ENCODE measurements around the gene PIKFYVE. TPM values are rescaled to one million over a fixed set of nuclear protein-coding genes. Genes with fewer than 3 reads are reported as not detected.

Gene PIKFYVE
- total RNA-seq, 1 donor from 2014 or later = 51.6 TPM

DNA sequence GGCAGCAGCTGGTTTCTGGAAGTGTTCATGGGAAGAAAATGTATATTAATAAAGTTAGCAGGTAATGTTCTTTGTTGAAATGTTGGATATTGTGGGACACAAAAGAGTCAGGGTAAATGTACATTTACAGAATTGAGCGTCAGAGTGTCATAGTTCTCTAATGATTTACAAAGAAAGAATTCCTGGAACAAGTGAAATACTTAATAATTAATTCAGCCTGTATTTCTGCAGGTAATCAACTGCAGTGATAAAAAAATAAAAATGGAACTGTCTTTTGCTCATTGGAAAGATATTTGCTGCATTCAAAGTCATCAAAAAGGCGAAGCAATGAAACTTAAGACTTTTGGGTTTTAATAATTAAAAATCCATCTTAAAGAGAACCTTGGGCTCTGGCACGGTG, 113.1 kb downstream of the PIKFYVE start:
- Histone ChIP-seq H3F3A (ENCODE audit: low read depth) (peaks cover 13% of the 10 kb centered on the region), H3K27ac (no peak overlapping the region), H3K36me3 (no peaks in the 10 kb centered on the region), H3K79me2 (ENCODE audit: low read depth) (no peaks in the 10 kb centered on the region), H3K4me3 (no peak overlapping the region), H4K20me1 (ENCODE audit: low read depth) (no peaks in the 10 kb centered on the region), H3K9ac (no peak overlapping the region), H3K4me1 (peaks cover 13% of the 10 kb centered on the region), H3K4me2 (no peak overlapping the region), H2AFZ (replicated peaks) (no peak overlapping the region), H3K27me3 (no peaks in the 10 kb centered on the region), H3K9me3 (ENCODE audit: low read depth) (no peaks in the 10 kb centered on the region)
- Mint-ChIP-seq H3K4me3 (no peak overlapping the region), H3K27ac (no peak overlapping the region), H3K4me1 (peaks cover 11% of the 10 kb centered on the region), H3K27me3 (ENCODE audit: insufficient read depth, low read depth) (peaks cover 4% of the 10 kb centered on the region), H3K36me3 (no peaks in the 10 kb centered on the region), H3K9me3 (peaks cover 16% of the 10 kb centered on the region)
- DNase-seq (ENCODE audit: low spot score) = no peak
- TF ChIP-seq CTCF (IDR thresholded peaks at IDR 0.05) = no peak
- TF ChIP-seq EZH2 (IDR thresholded peaks at IDR 0.05) = no peak
- TF ChIP-seq EZH2phosphoT487 (IDR thresholded peaks at IDR 0.05) = no peak

- no peaks in the 10 kb centered on the region for H3K4me1 ChIP-seq
- no peaks in the 10 kb centered on the region for H3K79me2 ChIP-seq (ENCODE audit: low read depth)
- Mint-ChIP-seq H3K9me3 (peaks cover 2% of the 10 kb centered on the region), H3K27me3 (ENCODE audit: insufficient read depth, low read depth) (no peaks in the 10 kb centered on the region), H3K4me1 (peaks cover 2% of the 10 kb centered on the region), H3K27ac (no peak overlapping the region), H3K36me3 (no peaks in the 10 kb centered on the region), H3K4me3 (no peak overlapping the region)
- TF ChIP-seq EZH2 (IDR thresholded peaks at IDR 0.05) (no peak), CTCF (IDR thresholded peaks at IDR 0.05) (no peak), EZH2phosphoT487 (IDR thresholded peaks at IDR 0.05) (no peak)
- no peak overlapping the region for H3K4me2 ChIP-seq
- H3K9me3 ChIP-seq (ENCODE audit: low read depth) = no peaks in the 10 kb centered on the region
- H4K20me1 ChIP-seq (ENCODE audit: low read depth) = no peaks in the 10 kb centered on the region
- H3K27me3 ChIP-seq = no peaks in the 10 kb centered on the region
- H3K36me3 ChIP-seq = no peaks in the 10 kb centered on the region
- H3K9ac ChIP-seq = no peak overlapping the region
- no peaks in the 10 kb centered on the region for H3F3A ChIP-seq (ENCODE audit: low read depth)
- no peak overlapping the region for H2AFZ ChIP-seq (replicated peaks)
- no peak for DNase-seq (ENCODE audit: low spot score)
- no peak overlapping the region for H3K4me3 ChIP-seq
- H3K27ac ChIP-seq = no peak overlapping the region
Measured at GRCh38 chr2:208384637-208385036, 118.6 kb downstream of the PIKFYVE start.

GRCh38 chr2:208386541-208386940, 120.5 kb downstream of the PIKFYVE start:
- no peaks in the 10 kb centered on the region for H3K9me3 ChIP-seq (ENCODE audit: low read depth)
- no peaks in the 10 kb centered on the region for H3F3A ChIP-seq (ENCODE audit: low read depth)
- no peaks in the 10 kb centered on the region for H3K79me2 ChIP-seq (ENCODE audit: low read depth)
- peaks cover 2% of the 10 kb centered on the region for H3K4me1 Mint-ChIP-seq
- no peak overlapping the region for H3K4me3 ChIP-seq
- H3K9ac ChIP-seq = no peak overlapping the region
- no peaks in the 10 kb centered on the region for H3K36me3 ChIP-seq
- H3K27ac ChIP-seq = no peak overlapping the region
- DNase-seq (ENCODE audit: low spot score) = no peak
- no peak for TF ChIP-seq EZH2phosphoT487 (IDR thresholded peaks at IDR 0.05)
- no peaks in the 10 kb centered on the region for H3K4me1 ChIP-seq
- no peaks in the 10 kb centered on the region for H4K20me1 ChIP-seq (ENCODE audit: low read depth)
- H3K36me3 Mint-ChIP-seq = no peaks in the 10 kb centered on the region
- no peak overlapping the region for H3K4me3 Mint-ChIP-seq
- H3K9me3 Mint-ChIP-seq = no peaks in the 10 kb centered on the region
- H3K27me3 ChIP-seq = no peaks in the 10 kb centered on the region
- H2AFZ ChIP-seq (replicated peaks) = no peak overlapping the region
- H3K27me3 Mint-ChIP-seq (ENCODE audit: insufficient read depth, low read depth) = peaks cover 3% of the 10 kb centered on the region
- H3K4me2 ChIP-seq = no peak overlapping the region
- no peak overlapping the region for H3K27ac Mint-ChIP-seq

DNA sequence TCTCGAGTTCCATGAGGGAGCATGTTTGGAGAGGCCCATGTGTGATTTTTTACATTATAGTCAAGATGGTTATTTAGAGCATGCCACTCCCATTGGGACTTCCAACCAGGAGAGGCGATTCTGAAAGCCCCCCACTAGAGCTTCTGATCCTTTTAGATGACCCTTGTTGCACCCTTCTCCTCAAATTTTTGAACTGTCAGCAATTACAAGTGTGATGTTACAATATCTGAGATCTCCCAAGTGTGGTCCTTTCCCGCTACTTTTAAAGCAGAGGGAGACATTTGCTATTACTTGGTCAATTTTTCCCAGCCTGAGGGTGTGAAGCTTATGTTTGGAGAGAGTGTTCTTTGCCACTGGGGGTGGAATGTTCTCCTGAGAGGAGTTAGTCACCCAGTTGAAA, 123.9 kb downstream of the PIKFYVE start:
- H3K27me3 Mint-ChIP-seq (ENCODE audit: insufficient read depth, low read depth) = peaks cover 5% of the 10 kb centered on the region
- no peaks in the 10 kb centered on the region for H3K36me3 ChIP-seq

More for the DNA sequence above, 123.9 kb downstream of the PIKFYVE start:
- no peaks in the 10 kb centered on the region for H3K4me1 ChIP-seq
- Mint-ChIP-seq H3K9me3 (peaks cover 12% of the 10 kb centered on the region), H3K4me3 (no peak overlapping the region), H3K4me1 (peaks cover 2% of the 10 kb centered on the region), H3K27ac (no peak overlapping the region), H3K36me3 (no peaks in the 10 kb centered on the region)
- no peak for DNase-seq (ENCODE audit: low spot score)
- no peak overlapping the region for H3K27ac ChIP-seq
- H4K20me1 ChIP-seq (ENCODE audit: low read depth) = no peaks in the 10 kb centered on the region
- H3K9ac ChIP-seq = no peak overlapping the region
- no peak overlapping the region for H3K4me2 ChIP-seq
- H3K79me2 ChIP-seq (ENCODE audit: low read depth) = no peaks in the 10 kb centered on the region
- no peak overlapping the region for H2AFZ ChIP-seq (replicated peaks)
- H3K27me3 ChIP-seq = no peaks in the 10 kb centered on the region
- H3K4me3 ChIP-seq = no peak overlapping the region
- H3F3A ChIP-seq (ENCODE audit: low read depth) = no peaks in the 10 kb centered on the region
- no peaks in the 10 kb centered on the region for H3K9me3 ChIP-seq (ENCODE audit: low read depth)
- no peak for TF ChIP-seq EZH2 (IDR thresholded peaks at IDR 0.05)
- TF ChIP-seq CTCF (IDR thresholded peaks at IDR 0.05) = no peak
- no peak for TF ChIP-seq EZH2phosphoT487 (IDR thresholded peaks at IDR 0.05)
